GM18498 (cell line): ENCODE data around the gene CCDC74A.
"Not testable (repeated sequence)": the region's sequence is repeated elsewhere in the genome, so short reads cannot be mapped to it uniquely, and the experiment has no call there.

ENCODE experiments used
- ATAC-seq: cut with Tn5 transposase; IDR thresholded peaks from one replicate; pipeline ENCODE4 v1.9.1; 2021; ENCODE audit warnings: mild to moderate bottlenecking, moderate library complexity; ENCODE audit not compliant: unreplicated experiment

Gene CCDC74A

GRCh38 chr2:131498321-131498973, 29.2 kb upstream of the CCDC74A start:
- ATAC-seq = peak; percentile 84

GRCh38 chr2:131503587-131503986, 24.1 kb upstream of the CCDC74A start:
- ATAC-seq = not testable (repeated sequence)

GRCh38 chr2:131504082-131504750, 23.5 kb upstream of the CCDC74A start:
- ATAC-seq = not testable (repeated sequence)

GRCh38 chr2:131509615-131510014, 18.1 kb upstream of the CCDC74A start:
- no peak for ATAC-seq

- not testable (repeated sequence) for ATAC-seq
These were observed 16.3 kb upstream of the CCDC74A start for GRCh38 chr2:131511291-131511968.

GRCh38 chr2:131511969-131512870, 15.5 kb upstream of the CCDC74A start:
- not testable (repeated sequence) for ATAC-seq

GRCh38 chr2:131514408-131515166, 13.1 kb upstream of the CCDC74A start:
- peak; percentile 72 for ATAC-seq

GRCh38 chr2:131515235-131515634, 12.5 kb upstream of the CCDC74A start:
- not testable (repeated sequence) for ATAC-seq

- no peak for ATAC-seq
These were observed 11.7 kb upstream of the CCDC74A start for GRCh38 chr2:131516011-131516410.

- not testable (repeated sequence) for ATAC-seq
These were observed 11.1 kb upstream of the CCDC74A start for GRCh38 chr2:131516621-131517020.

GRCh38 chr2:131517106-131517831, 10.4 kb upstream of the CCDC74A start:
- ATAC-seq = no peak

GRCh38 chr2:131517856-131518255, 9.8 kb upstream of the CCDC74A start:
- not testable (repeated sequence) for ATAC-seq

GRCh38 chr2:131518531-131518930, 9.2 kb upstream of the CCDC74A start:
- not testable (repeated sequence) for ATAC-seq

- ATAC-seq = no peak
These were observed 8.2 kb upstream of the CCDC74A start for GRCh38 chr2:131519466-131519865.

GRCh38 chr2:131519871-131520470, 7.7 kb upstream of the CCDC74A start:
- not testable (repeated sequence) for ATAC-seq

GRCh38 chr2:131520526-131520925, 7.2 kb upstream of the CCDC74A start:
- no peak for ATAC-seq

- ATAC-seq = not testable (repeated sequence)
These were observed 6.2 kb upstream of the CCDC74A start for GRCh38 chr2:131521524-131521923.

- no peak for ATAC-seq
These were observed 5.5 kb upstream of the CCDC74A start for GRCh38 chr2:131521961-131522781.
